D721Med (cell line): ENCODE measurements around the gene ZNF771.

Experiments
- DNase-seq: peaks from one replicate; pipeline ENCODE4 v3.0.0; 2011; ENCODE audit warnings: low spot score; ENCODE audit not compliant: insufficient read length
- FAIRE-seq: peaks from 2 replicates; lab custom pipeline; 2011; peaks lifted over from hg19 to GRCh38; lab: Jason Lieb, UNC
- TF ChIP-seq, protein P1 (sequence below): IDR thresholded peaks from 2 replicates; pipeline ENCODE4 v1.5.1; 2012; ENCODE audit warnings: mild to moderate bottlenecking, control low read depth; ENCODE audit not compliant: insufficient read depth; ENCODE audit errors: missing control alignments

Gene ZNF771

GRCh38 chr16:30414159-30414558, 6.8 kb downstream of the ZNF771 start:
- FAIRE-seq (no peak), DNase-seq (no peak)
- TF ChIP-seq, protein P1, sequence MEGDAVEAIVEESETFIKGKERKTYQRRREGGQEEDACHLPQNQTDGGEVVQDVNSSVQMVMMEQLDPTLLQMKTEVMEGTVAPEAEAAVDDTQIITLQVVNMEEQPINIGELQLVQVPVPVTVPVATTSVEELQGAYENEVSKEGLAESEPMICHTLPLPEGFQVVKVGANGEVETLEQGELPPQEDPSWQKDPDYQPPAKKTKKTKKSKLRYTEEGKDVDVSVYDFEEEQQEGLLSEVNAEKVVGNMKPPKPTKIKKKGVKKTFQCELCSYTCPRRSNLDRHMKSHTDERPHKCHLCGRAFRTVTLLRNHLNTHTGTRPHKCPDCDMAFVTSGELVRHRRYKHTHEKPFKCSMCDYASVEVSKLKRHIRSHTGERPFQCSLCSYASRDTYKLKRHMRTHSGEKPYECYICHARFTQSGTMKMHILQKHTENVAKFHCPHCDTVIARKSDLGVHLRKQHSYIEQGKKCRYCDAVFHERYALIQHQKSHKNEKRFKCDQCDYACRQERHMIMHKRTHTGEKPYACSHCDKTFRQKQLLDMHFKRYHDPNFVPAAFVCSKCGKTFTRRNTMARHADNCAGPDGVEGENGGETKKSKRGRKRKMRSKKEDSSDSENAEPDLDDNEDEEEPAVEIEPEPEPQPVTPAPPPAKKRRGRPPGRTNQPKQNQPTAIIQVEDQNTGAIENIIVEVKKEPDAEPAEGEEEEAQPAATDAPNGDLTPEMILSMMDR, result no peak

DNA sequence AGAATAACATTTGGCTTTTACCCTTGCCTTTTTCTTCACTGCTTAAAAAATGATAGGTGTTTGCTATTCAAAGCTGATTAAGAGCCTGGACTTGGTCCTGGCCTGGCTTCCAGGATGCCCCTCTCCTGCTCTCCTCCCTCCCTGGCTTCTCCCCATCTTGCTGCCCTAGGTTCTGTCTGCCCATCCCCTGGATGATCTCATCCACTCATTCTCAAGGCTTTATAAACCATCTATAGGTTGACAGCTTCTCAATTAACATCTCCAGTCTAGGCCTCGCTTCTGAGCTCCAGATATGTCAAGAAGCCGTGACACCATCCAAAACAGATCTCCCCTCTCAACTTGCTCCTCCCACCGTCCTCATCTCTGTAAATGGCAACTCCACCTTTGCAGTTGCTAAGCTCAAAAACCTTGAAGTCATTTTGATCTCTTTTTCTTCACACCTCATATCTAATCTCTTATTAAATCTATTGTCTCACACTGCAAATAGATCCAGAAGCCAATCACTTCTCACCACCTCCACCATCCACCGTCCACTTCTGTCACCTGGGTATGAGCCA, 8.7 kb downstream of the ZNF771 start:
- FAIRE-seq (no peak), DNase-seq (no peak)
- TF ChIP-seq, protein P1, result no peak

DNA sequence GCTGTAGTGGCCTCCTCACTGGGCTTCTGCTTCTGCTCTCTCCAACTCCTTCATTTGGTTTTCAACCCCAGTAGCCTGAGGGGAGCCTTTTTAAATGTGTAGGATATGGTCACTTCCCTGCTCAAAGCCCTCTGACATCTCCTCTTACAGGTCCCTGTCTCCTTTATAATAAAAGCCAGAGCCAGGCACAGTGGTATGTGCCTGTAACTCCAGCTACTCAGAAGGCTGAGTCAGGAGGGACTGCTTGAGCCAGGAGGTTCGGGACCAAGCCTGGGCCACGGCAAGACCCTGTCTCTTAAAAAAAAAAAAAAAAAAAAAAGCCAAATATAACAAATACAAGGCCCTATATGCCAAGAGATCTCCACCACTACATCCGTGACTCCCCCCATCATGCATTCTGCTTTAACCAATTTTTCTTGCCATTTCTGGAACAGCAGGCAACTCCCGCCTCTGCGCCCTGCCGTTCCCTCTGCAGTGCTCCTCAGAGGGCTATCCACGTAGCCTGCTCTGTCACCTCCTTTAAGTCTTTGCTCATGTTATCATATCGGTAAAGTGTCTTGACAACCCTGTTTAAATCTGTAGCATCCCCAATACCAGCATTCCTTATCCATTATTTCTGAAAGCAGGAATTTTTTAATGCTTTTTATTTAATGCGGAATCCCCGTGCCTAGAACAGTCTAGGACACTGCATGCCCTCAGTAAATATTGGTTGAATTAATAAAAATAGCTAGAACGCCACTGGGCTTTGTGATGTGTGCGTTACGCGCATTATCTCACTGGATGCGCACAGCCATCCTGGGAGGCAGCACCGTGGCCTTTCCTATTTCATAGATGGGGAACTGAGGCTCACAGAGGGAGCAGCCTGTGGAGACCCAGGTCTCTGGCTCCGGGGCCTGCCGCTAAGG, 9.5 kb downstream of the ZNF771 start:
- FAIRE-seq (no peak), DNase-seq (no peak)
- TF ChIP-seq, protein P1, result no peak

GRCh38 chr16:30417529-30418349, 10.3 kb downstream of the ZNF771 start:
- FAIRE-seq, result no peak

DNA sequence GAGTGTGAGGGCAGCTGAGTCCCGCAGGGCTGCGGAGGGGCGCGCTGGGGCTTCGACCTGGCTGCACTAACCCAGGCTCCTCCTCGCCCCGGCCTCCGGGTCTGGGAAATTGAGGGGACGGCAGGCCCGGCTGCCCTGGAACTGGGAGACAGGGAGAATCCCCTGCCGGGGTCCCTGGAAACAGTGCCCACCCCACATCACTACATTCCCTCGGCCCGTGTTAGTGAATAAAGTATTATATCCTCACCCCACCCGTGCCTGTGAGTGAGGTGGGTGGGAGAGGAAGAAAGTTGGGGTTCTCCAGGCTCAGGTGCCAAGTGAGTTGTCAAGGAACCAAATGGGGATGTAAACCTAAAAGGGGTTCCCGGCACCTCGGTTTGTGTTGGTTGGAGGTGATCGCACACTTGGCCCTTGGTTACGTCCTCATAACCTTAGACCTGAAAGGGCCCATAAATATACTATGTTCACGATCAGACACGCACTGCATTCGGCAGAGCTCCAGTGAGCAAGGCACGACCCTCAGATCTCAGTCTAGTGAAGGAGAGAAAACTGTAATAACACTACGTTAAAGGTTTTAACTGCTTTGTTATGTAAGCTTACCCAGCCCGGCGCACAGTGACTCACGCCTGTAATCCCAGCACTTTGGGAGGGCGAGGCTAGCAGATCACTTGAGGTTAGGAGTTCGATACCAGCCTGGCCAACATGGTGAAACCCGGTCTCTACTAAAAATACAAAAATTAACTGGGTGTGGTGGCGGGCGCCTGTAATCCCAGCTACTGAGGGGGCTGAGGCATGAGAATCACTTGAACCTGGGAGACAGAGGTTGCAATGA, 11.2 kb downstream of the ZNF771 start:
- FAIRE-seq, result no peak
- TF ChIP-seq, protein P1, result no peak
- no peak for DNase-seq

More at GRCh38 chr16:30417529-30418349, 10.3 kb downstream of the ZNF771 start:
- no peak for DNase-seq
- TF ChIP-seq, protein P1, result no peak

DNA sequence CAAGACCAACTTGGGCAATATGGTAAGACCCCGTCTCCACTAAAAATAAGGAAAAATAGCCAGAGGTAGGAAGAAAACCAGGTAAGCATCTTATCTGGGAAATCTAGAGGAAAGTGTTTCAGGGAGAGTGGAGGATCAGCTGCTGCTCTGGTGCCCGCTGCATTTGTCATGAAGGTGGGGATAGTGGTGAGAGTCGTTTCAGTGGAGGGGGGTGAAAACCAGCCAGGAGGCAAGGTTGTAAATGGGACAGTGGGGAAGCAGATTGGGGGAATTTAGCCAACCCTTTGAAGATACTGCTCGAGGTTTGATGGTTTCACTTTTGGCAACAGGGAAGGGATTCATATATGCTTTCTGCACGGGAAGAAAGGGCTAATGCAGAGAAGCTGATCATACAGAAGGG, 13.6 kb downstream of the ZNF771 start:
- no peak for FAIRE-seq
- TF ChIP-seq, protein P1, result no peak
- DNase-seq, result no peak
